Stimulated activated CD4-positive, alpha-beta T cell treated with anti-CD3 and anti-CD28 coated beads, Interleukin-12 subunit alpha, Interleukin-12 subunit beta, amount 100 ng/mL, for 48 hours (primary cell): ENCODE results near the gene TAGLN3.
A peak's percentile ranks its signal among the peaks of the same experiment; 100 is the strongest.
"Not testable (repeated sequence)": the region's sequence is repeated elsewhere in the genome, so short reads cannot be mapped to it uniquely, and the experiment has no call there.

ENCODE experiments used
- DNase-seq, 3 donors: peaks; one replicate each; pipeline ENCODE4 v3.0.0-alpha.2; 2020; ENCODE audit warnings: low read depth in 2 of 3, low spot score in 1 of 3

The TAGLN3 gene

DNA sequence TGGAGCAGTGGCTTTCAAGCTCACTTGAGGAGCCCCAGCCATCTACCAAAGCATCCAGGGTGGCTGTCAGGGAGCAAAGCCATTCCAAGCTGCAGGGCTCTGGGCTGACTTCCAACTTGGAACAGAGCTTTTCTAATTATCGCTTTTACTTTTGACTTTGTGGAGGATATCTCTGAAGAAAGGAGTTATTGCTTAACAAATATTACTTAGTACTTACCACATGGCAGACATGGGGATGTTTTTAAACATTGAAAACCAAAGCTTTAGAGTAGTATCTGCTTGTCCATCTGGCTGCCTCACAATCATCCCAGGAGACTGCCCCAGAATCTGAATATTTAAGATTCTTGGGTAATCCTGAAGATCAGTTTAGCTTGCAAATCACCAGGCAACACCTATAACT, 8.9 kb downstream of the TAGLN3 start:
- no peak for DNase-seq

DNA sequence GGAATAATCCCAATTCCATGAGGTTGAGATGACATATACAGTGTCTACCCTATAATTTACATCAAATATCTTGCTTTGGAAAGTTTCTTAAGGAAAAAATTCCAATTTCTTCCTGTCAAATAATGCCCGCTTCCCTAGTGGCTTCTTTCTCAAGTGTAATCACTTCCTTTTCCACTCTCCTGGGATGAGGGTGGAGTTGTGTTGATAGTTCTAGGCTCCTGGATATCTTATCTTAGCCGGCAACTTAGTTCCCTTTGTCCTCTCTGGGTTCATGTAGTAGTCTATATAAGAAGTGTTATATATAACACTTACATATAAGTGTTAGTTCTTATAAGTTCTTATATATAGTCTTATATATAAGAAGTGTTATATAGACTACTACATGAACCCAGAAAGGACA, 10.9 kb downstream of the TAGLN3 start:
- DNase-seq: no peak

DNA sequence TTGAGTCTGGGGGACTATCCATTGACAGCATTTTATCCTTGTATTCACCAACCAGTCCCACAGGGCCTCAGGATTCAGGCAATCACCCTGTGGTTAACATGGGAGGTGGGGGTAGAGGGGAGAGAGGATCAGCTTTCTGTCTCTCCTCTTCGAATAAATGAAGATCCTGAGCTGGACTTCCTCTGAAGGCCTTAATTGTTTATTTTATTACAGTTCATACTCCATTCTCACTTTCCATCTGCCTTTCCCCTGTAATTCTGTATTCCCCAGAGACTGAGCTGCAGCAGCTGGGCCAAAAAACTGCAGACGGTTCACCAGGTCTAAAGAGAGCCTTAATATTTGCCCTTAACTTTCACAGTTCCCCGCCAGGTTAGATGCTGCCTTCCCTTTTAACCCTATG, 11.9 kb downstream of the TAGLN3 start:
- DNase-seq: no peak

DNA sequence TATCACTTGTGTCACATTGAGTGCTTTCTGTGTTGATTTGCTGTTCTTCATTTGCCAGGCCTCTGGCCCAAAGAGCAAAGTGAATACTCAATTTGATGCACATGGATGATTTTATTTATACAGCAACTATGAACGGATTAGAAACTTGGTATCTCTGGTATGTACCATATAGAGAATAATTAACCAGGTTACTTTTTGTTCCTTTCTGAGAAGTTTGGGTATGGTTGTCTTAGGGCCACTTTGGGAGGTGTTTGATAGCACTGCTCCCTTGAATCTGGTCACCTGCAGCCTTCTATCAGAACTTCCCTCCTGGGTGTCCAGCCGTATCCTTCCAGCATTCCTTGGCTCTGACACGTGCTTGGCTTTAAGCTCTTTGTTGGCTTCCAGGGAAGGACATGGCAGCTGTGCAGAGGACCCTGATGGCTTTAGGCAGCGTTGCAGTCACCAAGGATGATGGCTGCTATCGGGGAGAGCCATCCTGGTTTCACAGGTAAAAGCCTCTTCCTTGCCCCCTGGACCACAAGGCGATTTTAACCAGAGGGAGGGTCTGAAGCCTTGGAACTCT, 12.7 kb downstream of the TAGLN3 start:
- no peak for DNase-seq

DNA sequence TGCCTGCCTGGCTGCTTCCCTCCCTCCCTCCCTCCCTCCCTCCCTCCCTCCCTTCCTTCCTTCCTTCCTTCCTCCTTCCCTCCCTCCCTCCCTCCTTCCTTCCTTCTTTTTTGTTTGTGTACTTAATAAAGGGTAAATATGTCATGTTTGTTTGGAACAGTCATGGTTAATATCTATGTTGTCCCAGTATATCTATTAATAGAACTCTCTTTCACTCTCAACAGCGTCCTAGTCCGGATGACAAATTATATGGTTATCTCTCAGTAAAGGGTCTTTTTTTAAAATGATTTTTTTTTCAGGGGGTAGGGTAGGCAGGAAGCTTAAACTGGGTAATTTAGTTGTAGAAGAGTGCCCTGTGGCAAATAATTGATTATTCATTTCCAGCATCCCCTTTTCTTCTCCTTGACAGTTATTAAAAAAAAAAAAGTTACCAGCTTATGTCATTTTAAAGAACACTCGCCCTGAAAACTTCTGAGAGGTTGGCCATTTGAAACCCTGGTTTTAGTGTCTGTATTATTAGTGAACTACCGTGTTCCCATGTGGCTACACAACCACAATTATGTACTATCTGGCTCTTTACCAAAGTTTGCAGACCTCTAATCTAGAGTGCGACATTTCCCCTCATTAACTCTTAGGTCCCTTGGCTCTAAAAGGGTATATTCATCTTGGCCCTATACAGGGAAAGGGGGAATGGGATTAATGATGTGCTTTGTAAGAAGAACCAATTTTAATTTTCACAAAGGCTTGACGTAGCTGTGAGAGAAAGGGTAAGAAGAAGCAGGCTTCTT, 13.7 kb downstream of the TAGLN3 start:
- no peak for DNase-seq

DNA sequence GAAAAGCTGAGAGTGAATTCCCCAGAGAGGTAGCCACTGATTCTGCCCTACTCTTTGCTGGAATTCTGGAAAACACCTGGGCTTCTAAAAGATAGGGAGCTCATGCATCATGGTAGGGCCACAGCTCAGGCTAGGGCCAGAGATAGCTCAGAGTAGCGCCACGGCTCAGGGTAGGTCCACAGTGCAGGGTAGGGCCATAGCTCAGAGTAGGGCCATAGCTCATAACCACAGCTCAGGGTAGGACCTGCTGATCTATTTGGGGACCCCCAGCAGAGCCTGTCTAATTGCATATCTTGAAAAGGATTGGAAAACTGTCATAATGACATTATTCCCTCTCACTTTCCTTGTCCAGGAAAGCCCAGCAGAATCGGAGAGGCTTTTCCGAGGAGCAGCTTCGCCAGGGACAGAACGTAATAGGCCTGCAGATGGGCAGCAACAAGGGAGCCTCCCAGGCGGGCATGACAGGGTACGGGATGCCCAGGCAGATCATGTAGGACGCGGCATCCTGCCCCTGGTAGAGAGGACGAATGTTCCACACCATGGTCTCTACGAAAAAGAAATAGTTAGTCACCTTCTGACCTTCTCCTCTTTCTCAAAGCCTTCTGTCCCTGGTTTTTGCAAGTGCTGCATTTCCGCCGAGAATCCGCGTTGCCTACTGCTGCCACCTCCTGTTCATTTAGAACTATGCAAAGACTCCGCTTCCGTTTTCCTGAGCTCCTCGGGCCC, 14.5 kb downstream of the TAGLN3 start:
- peak; percentile 46 to 67 (median 46) for DNase-seq

DNA sequence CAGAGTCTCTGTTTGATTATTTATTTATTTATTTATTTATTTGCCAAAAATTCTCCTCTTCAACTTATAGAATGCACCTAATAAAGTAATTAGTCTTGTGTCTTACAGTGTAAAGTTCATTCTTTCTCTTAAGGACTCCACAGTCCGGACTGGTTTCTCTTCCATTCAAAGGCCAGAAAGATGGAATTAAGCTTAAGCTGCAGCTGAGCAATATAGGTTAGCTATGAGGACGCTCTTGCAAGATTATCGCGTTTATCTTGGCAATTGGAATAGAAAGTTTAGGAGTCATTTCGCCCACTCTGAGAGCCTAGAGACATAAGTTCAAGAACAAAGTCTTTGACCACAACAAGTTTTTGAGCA, 15.0 kb downstream of the TAGLN3 start:
- DNase-seq: no peak

DNA sequence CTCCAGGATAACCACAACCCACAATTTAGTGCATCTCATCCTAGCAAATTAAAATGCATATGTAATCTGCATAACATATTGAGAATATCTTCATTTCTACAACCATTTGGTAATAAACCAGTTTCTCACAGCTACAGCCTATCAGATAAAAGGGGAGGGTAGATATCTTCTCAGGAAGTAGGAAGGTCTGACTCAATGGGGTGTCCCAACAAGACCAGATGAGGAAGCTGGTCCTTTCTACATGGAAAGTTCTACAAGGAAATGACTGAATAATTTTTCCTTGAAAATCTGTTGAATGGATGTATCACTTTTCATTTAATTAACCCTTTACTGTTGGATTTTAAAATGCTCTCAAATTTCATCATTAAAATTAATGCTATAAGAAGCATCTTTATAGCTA, 18.4 kb downstream of the TAGLN3 start:
- DNase-seq: no peak

DNA sequence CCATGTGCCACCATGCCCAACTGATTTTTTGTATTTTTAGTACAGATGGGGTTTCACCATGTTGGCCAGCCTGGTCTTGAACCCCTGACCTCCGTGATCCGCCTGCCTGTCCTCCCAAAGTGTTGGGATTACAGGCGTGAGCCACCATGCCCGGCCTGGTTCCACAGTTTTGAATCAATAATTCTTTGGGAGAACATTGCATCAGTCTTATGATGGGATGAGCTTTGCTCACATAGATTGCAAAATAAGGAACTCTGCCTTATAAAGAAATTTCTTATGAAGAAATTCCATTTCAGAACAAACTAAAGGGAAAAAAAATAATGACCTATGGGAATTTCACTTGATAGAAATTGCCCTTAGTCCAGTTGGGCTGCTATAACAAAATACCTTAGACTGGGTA, 20.0 kb downstream of the TAGLN3 start:
- DNase-seq: no peak

DNA sequence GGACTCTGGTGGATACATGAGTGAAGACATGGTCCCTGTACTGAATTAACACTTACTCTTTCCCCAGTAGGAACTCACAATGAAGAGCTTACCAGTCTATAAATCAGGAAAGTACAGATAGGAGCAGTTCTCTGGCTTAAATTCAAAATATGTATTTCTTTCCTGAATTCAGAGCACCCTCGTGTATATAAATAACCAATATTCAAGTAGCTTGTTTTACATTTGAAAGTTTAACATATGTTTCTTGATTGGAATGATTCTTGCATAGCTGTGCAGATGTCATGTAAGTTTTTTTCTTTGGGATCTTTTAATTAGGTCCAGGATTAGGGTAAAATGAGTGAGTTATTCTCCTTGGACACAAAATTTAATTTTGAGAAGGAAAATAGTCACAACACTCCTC, 21.0 kb downstream of the TAGLN3 start:
- no peak for DNase-seq

DNA sequence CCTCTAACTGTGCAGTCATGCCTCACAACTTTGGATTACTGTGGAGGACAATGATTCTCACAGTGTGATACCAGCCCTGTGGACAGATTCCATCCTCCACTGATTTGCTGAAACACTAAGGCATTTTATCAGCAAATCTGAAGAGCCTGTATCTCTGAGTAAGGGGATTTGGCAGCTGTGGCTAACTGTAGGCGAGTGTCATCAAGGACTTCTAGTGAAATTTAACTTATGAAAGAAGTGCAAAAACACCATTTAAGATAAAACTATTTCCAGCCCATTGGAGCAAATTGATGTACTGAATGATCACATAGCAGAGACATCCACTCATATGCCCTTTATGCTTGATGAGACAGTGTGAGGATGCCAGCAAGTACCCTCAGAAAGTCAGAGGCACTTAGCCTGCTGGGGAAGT, 22.0 kb downstream of the TAGLN3 start:
- DNase-seq: no peak

DNA sequence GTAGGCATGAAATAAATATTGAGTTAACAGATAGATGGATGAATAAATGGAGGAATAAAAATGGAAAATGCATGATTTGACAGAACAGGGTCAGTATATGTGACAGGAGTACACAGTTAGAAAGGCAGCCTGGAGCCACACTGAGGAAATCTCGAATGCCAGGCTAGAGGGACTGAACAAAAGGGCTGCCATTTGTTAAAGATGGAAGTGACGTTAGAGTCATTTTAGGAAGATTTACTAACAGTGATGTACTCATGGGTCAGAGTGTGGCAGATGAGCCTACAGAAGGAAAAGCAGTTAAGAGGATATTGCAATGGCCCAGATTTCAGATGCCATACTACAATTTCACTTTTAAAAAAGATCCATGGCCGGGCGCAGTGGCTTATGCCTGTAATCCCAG, 28.4 kb downstream of the TAGLN3 start:
- DNase-seq: no peak

DNA sequence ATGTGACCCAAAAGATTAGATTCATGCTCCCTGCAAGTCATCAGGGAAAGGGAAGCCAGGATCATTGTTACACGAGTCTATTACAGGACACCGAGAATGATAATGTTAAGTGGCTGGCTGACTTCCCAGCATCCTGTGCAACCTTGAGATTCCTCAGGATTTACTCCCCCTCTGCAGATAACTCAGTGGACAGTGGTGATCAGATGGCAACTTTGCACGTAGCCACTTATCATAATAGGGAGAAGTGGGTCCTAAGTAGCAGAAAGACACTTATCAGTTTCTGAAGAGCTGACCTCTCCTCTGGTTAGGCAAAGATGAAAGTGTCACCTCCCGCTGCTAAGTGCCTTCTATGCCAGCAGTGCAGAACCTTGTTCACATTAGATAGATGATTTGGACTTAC, 29.1 kb downstream of the TAGLN3 start:
- no peak for DNase-seq

DNA sequence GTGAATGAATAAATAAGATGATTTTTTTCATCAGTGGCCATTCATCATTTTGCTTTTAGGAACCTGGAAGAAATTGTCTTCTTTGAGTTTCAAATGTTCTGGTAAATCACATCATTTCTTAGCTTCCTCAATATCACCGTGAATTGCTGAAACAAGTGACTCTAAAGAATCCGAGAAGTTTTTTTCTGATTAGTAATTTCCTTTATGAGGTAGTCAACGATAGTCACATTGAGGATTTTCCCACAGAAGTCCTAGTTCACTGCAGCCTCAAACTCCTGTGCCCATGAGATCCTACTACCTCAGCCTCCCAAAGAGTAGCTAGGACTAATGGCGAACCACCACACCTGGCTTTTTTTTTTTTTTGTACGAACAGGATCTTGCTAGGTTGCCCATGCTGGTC, 32.2 kb downstream of the TAGLN3 start:
- DNase-seq: no peak

DNA sequence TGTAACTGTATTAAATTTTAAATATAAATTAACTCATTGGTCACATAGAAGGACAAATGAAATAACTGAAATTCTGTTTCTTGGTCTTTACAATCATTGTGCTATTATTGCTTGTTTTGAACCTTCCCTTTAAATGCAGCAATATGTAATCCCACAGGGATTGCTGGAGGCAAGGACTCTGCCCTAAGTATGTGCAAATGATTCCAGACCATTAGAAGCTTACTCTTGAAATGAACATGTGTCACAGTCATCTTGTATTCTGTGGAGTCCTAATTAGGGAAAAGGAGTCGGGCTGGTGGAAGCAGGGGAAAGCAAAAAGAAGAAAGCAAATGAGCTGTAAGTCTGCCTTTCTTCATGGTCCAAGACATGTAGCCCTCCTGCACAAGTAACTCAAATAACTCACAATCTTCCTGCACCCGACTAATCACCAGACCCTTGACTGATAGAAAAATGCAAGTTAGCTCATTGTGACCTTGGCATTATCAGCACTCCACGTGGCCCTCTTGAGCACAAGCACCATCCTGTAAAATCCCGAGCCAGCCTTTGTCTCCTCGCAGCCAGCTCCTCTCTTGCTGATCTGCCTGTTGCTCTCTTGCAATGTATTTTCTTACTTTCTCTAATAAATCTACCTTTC, 33.5 kb downstream of the TAGLN3 start:
- no peak for DNase-seq

DNA sequence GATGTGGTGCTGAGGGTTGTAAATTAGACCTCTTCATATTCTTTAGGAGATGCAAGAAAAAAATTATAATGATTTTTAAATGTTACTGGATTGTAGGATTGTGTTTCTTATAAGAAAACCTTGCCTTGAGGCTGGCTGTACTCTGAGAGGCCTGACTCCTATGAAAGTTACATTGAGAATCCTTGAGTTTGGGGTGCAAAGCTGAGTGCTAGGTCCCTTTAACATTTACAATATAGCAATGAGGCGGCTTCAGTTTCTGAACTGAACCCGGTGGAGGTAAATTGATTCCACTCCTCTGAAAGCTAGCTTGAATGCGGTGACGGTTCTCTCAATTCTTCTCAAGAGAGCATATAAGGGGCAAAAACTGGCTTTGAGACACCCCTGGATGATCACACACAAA, 35.7 kb downstream of the TAGLN3 start, which contains the start of gene TMPRSS7:
Gene TMPRSS7 (plus strand): TSS at position 301 of the 400 bp plus-strand sequence. CDS start 110 bp downstream, outside the sequence.
- no peak for DNase-seq

DNA sequence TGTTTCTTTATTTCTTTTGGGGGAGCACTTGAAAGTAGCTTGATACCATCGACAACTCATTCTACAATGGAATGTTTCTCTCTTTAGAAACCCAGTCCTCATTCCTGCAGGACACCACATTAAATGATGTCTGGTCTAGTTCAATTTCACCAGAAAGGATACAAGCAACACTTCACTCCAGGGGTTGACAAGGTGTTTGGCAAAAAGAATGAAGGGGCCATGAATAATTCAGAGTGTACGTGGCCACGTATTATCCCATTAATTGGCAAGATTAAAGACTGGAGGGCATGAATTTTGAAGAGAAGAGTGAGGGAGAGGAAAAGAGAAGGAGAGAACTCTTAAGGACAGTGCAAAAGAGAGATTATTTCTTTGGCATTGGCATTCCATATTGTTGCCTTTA, 36.5 kb downstream of the TAGLN3 start:
- DNase-seq: no peak

DNA sequence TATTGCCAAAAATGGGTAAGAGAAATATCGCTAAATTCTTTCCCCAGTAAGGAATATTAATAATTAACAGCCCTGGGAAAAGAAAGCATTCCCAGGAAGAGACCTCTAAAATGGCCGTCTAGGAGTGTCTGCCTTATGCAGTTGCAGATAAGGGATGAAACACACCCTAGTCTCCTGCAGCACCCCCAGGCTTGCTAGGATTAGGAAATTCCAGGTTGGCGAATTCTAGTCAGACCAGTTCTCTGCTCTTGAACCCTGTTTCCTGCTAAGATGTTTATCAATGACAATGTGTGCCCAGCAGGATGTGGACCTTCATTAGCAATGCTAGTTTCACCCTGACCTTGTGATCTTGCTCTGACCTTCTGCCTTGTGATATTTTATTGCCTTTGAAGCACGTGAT, 38.5 kb downstream of the TAGLN3 start:
- DNase-seq: not testable (repeated sequence)

DNA sequence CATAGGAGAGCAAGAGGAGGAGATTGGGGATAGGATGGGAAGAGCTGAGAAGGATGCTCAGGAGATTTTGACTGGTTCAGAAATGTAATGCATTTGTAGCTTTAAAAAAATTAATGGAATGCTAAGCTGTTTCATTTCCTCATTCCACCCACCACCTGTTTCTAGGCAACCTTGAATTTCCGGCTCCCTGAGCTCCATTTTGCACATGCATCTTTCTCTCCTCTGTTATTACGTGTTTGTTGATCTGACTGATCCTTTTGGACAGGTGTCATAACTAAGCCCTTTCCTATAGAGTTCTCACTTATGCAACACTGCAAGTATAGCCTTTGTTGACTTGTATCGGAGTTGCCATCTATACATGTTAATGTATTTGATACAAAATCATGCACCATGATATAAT, 40.1 kb downstream of the TAGLN3 start:
- DNase-seq: no peak

DNA sequence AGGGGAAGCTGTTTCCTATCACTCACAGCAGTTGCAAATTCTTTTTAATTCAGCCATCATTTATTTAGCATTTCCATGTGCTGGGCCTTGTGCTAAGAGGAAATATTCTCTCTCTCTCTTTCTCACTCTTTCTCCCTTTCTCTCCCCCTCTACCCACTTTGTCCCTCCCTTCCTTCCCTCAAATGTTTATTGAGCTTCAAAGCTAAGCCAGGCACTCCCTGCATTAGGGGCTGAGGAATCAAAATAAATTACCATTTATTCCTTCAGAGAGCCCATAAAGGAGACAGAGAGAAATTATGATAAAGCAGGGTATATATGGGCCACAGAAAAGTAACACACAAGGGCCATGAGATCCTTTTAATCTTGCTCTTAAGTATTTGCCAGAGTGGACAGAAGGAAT, 42.6 kb downstream of the TAGLN3 start:
- no peak for DNase-seq

DNA sequence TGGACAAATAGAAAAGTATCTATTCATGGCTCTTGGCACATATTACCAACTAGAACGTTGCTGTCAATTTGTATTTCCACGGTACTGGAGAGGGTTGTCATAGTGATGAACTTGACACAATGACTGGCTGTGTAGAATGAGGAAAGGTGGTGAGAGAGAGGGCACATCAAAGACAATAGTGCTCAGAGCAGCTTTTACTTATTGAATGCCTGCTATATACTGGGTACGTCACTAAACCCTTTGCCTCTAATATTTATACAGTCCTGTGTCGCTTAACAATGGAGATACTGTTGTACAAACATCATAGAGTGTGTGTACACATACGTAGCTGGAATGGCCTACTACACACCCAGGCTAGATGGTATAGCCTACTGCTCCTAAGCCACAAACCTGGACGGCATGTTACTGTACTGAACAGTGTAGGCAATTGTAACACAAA, 44.1 kb downstream of the TAGLN3 start:
- no peak for DNase-seq
